ENCODE data around the gene SYNPR. TPM values are rescaled to one million over a fixed set of nuclear protein-coding genes. Genes with fewer than 3 reads are reported as not detected.

Gene SYNPR
- total RNA-seq, 4 donors from 2014 or later: not detected

- no peaks in the 10 kb centered on the region for H3K27me3 ChIP-seq
- DNase-seq (ENCODE audit: low spot score in 2 of 2): no peak
Observed at GRCh38 chr3:63304421-63304820, 26.3 kb downstream of the SYNPR start.

GRCh38 chr3:63308072-63308471, 30.0 kb downstream of the SYNPR start:
- no peak overlapping the region for H3K27ac ChIP-seq
- H3K4me3 ChIP-seq: no peak overlapping the region
- TF ChIP-seq POLR2A (IDR thresholded peaks at IDR 0.05) (no peak), EP300 (IDR thresholded peaks at IDR 0.05) (no peak), CTCF (IDR thresholded peaks at IDR 0.05) (no peak), POLR2AphosphoS5 (IDR thresholded peaks at IDR 0.05) (no peak)
- no peak for DNase-seq (ENCODE audit: low spot score in 2 of 2)
- H3K4me1 ChIP-seq: no peaks in the 10 kb centered on the region
- WGBS: 78% methylated on average over 3 of the region's 3 CpGs
- H3K36me3 ChIP-seq: no peaks in the 10 kb centered on the region
- no peaks in the 10 kb centered on the region for H3K9me3 ChIP-seq
- H3K27me3 ChIP-seq: no peaks in the 10 kb centered on the region

More at GRCh38 chr3:63304421-63304820, 26.3 kb downstream of the SYNPR start:
- no peak overlapping the region for H3K4me3 ChIP-seq
- H3K36me3 ChIP-seq: no peaks in the 10 kb centered on the region
- H3K4me1 ChIP-seq: no peaks in the 10 kb centered on the region
- H3K27ac ChIP-seq: no peak overlapping the region
- no peaks in the 10 kb centered on the region for H3K9me3 ChIP-seq
- TF ChIP-seq POLR2AphosphoS5 (IDR thresholded peaks at IDR 0.05): no peak
- TF ChIP-seq POLR2A (IDR thresholded peaks at IDR 0.05): no peak
- no peak for TF ChIP-seq CTCF (IDR thresholded peaks at IDR 0.05)
- TF ChIP-seq EP300 (IDR thresholded peaks at IDR 0.05): no peak

GRCh38 chr3:63309768-63310167, 31.7 kb downstream of the SYNPR start:
- Histone ChIP-seq H3K27me3 (no peaks in the 10 kb centered on the region), H3K36me3 (no peaks in the 10 kb centered on the region), H3K4me1 (no peaks in the 10 kb centered on the region), H3K27ac (no peak overlapping the region), H3K9me3 (no peaks in the 10 kb centered on the region), H3K4me3 (no peak overlapping the region)
- WGBS: 12% methylated on average over 2 of the region's 2 CpGs
- DNase-seq (ENCODE audit: low spot score in 2 of 2): no peak
- no peak for TF ChIP-seq POLR2A (IDR thresholded peaks at IDR 0.05)
- TF ChIP-seq POLR2AphosphoS5 (IDR thresholded peaks at IDR 0.05): no peak
- no peak for TF ChIP-seq CTCF (IDR thresholded peaks at IDR 0.05)
- no peak for TF ChIP-seq EP300 (IDR thresholded peaks at IDR 0.05)

GRCh38 chr3:63323766-63324165, 45.7 kb downstream of the SYNPR start:
- H3K9me3 ChIP-seq: no peaks in the 10 kb centered on the region
- H3K27ac ChIP-seq: no peak overlapping the region
- H3K27me3 ChIP-seq: peaks cover 2% of the 10 kb centered on the region
- no peaks in the 10 kb centered on the region for H3K36me3 ChIP-seq
- H3K4me1 ChIP-seq: no peaks in the 10 kb centered on the region
- H3K4me3 ChIP-seq: no peak overlapping the region
- no peak for DNase-seq (ENCODE audit: low spot score in 2 of 2)
- TF ChIP-seq EP300 (IDR thresholded peaks at IDR 0.05) (no peak), POLR2A (IDR thresholded peaks at IDR 0.05) (no peak), CTCF (IDR thresholded peaks at IDR 0.05) (no peak), POLR2AphosphoS5 (IDR thresholded peaks at IDR 0.05) (no peak)

- TF ChIP-seq POLR2AphosphoS5 (IDR thresholded peaks at IDR 0.05) (no peak), POLR2A (IDR thresholded peaks at IDR 0.05) (no peak), CTCF (IDR thresholded peaks at IDR 0.05) (no peak), EP300 (IDR thresholded peaks at IDR 0.05) (no peak)
- DNase-seq (ENCODE audit: low spot score in 2 of 2): no peak
- H3K4me3 ChIP-seq: no peak overlapping the region
- WGBS: 51% methylated on average over 2 of the region's 2 CpGs
- no peaks in the 10 kb centered on the region for H3K27me3 ChIP-seq
- H3K27ac ChIP-seq: no peak overlapping the region
- H3K36me3 ChIP-seq: no peaks in the 10 kb centered on the region
- no peaks in the 10 kb centered on the region for H3K9me3 ChIP-seq
- no peaks in the 10 kb centered on the region for H3K4me1 ChIP-seq
Observed at GRCh38 chr3:63324621-63325020, 46.5 kb downstream of the SYNPR start.

All from suprapubic skin (tissue), 4 donors.